Measurements from ENCODE around the gene AGAP5. TPM values are rescaled to one million over a fixed set of nuclear protein-coding genes. Genes with fewer than 3 reads are reported as not detected.

Gene AGAP5
- total and polyA plus RNA-seq, 7 donors, result 1.4 to 3.6 (median 2.3) TPM

DNA sequence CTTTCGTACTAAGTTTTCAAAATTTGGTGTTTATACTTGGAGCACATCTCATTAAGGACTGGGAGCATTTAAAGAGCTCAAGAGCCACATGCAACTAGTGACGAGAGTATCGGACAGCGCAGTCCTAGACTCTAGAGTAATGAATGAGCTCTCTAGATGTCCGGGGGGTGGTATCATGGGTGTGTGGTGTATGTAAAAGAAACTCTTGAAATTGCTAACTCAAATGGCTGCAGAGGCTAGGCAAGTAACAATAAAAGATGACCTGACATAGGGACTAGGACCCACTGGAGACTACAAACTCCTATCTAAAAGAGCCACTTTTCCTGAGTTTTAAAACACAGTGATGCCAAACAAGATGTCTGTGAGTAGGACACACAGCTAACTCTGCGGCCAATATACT is 70.6 kb downstream of the AGAP5 start:
- 74 to 88% (median 79%) methylated on average over 6 of the region's 6 CpGs for WGBS, 3 donors
- H3K27me3 ChIP-seq (ENCODE audit: insufficient read depth in 3 of 3, low read length in 2 of 3), result no peaks in the 10 kb centered on the region
- H3K4me1 ChIP-seq, result peaks cover 4% of the 10 kb centered on the region
- H3K27ac ChIP-seq, result peak overlapping the region; percentile 95
- peak overlapping the region; percentile 93 for H3K4me3 ChIP-seq
- no peak for DNase-seq
- no peak for TF ChIP-seq CTCF (IDR thresholded peaks at IDR 0.05)
- intact Hi-C loops (cut with DNase I), result loop anchor here (5.0 kb wide), 2 partner anchors 35 to 50 kb away; partner anchors contain the start of gene USP54 (in 1 of the 2)
- no peaks in the 10 kb centered on the region for H3K9me3 ChIP-seq
- ATAC-seq, result no peak
- peaks cover 0 to 14% of the 10 kb centered on the region in 2 donors for H3K36me3 ChIP-seq (ENCODE audit: insufficient read depth in 1 of 2, low read depth in 1 of 2)

- TF ChIP-seq CTCF (IDR thresholded peaks at IDR 0.05), result no peak
- Histone ChIP-seq H3K27ac (peak overlapping the region; percentile 95), H3K4me1 (peaks cover 4% of the 10 kb centered on the region), H3K27me3 (ENCODE audit: insufficient read depth in 3 of 3, low read length in 2 of 3) (no peaks in the 10 kb centered on the region), H3K4me3 (peak overlapping the region; percentile 93), H3K9me3 (no peaks in the 10 kb centered on the region), H3K36me3 (ENCODE audit: insufficient read depth in 1 of 2, low read depth in 1 of 2) (peaks cover 0 to 2% of the 10 kb centered on the region in 2 donors)
- intact Hi-C loops (cut with DNase I), result loop anchor here (5.0 kb wide), 2 partner anchors 34 to 49 kb away; partner anchors contain the start of gene USP54 (in 1 of the 2)
- peak; percentile 96 for ATAC-seq
- DNase-seq, result peak; percentile 90 to 96
- 1 to 2% (median 2%) methylated on average over 42 of the region's 42 CpGs for WGBS, 3 donors
Measured at GRCh38 chr10:73625884-73626752, 71.8 kb downstream of the AGAP5 start.

- Histone ChIP-seq H3K4me3 (peak overlapping the region; percentile 93), H3K36me3 (ENCODE audit: insufficient read depth in 1 of 2, low read depth in 1 of 2) (no peaks in the 10 kb centered on the region), H3K4me1 (peaks cover 4% of the 10 kb centered on the region), H3K27ac (peak overlapping the region; percentile 95), H3K9me3 (no peaks in the 10 kb centered on the region), H3K27me3 (ENCODE audit: insufficient read depth in 3 of 3, low read length in 2 of 3) (no peaks in the 10 kb centered on the region)
- no peak for TF ChIP-seq CTCF (IDR thresholded peaks at IDR 0.05)
- intact Hi-C loops (cut with DNase I), result loop anchor here (5.0 kb wide), 2 partner anchors 33 to 48 kb away; partner anchors contain the start of gene USP54 (in 1 of the 2)
- DNase-seq, result no peak
- peak; percentile 16 to 30 (median 22) for ATAC-seq
- WGBS, 3 donors, result 1% methylated on average over 45 to 46 of the region's 46 CpGs
Measured at GRCh38 chr10:73625004-73625883, 72.7 kb downstream of the AGAP5 start.

Other genes starting within 250 kb of the AGAP5 start
- gene PPP3CB, start 202.1 kb downstream of the AGAP5 start, total RNA-seq, result 100 to 1,000 TPM in 3 of 4 donors, 10 to 100 TPM in 1; 92.3 to 177 (median 138) TPM
- gene PPP3CB, start 202.1 kb downstream of the AGAP5 start, polyA plus RNA-seq, result 100 to 1,000 TPM in 1 of 3 donors, 10 to 100 TPM in 2; 52.2 to 162 (median 94.2) TPM
- 100 to 1,000 TPM in 2 of 4 donors, 10 to 100 TPM in 2; 47.7 to 216 (median 110) TPM for gene USP54, start 106.8 kb downstream of the AGAP5 start, total RNA-seq
- gene USP54, start 106.8 kb downstream of the AGAP5 start, polyA plus RNA-seq, result 10 to 100 TPM; 32.6 to 94.3 (median 65.9) TPM
- gene MYOZ1, start 56.6 kb downstream of the AGAP5 start, total RNA-seq, result 1,000 to 10,000 TPM in 3 of 4 donors, 100 to 1,000 TPM in 1; 805 to 1,915 (median 1,417) TPM
- gene MYOZ1, start 56.6 kb downstream of the AGAP5 start, polyA plus RNA-seq, result 1,000 to 10,000 TPM in 1 of 3 donors, 100 to 1,000 TPM in 2; 318 to 1,157 (median 878) TPM
- 100 to 1,000 TPM; 132 to 289 (median 185) TPM for gene SYNPO2L, start 42.1 kb downstream of the AGAP5 start, total RNA-seq
- gene SYNPO2L, start 42.1 kb downstream of the AGAP5 start, polyA plus RNA-seq, result 10 to 100 TPM in 2 of 3 donors, 1 to 10 TPM in 1; 8.8 to 60.7 (median 27.3) TPM
- 10 to 100 TPM; 44.8 to 60.2 (median 52.0) TPM for gene SEC24C, start 46.3 kb upstream of the AGAP5 start, total RNA-seq
- gene SEC24C, start 46.3 kb upstream of the AGAP5 start, polyA plus RNA-seq, result 10 to 100 TPM; 28.8 to 60.5 (median 56.2) TPM
- 10 to 100 TPM; 19.9 to 30.9 (median 21.9) TPM for gene CHCHD1, start 83.9 kb upstream of the AGAP5 start, total RNA-seq
- gene CHCHD1, start 83.9 kb upstream of the AGAP5 start, polyA plus RNA-seq, result 10 to 100 TPM; 66.9 to 98.7 (median 94.3) TPM
- gene ZSWIM8, start 87.5 kb upstream of the AGAP5 start, total RNA-seq, result 10 to 100 TPM; 57.0 to 65.1 (median 58.7) TPM
- gene ZSWIM8, start 87.5 kb upstream of the AGAP5 start, polyA plus RNA-seq, result 10 to 100 TPM; 40.5 to 68.3 (median 54.4) TPM
- 10 to 100 TPM in 3 of 4 donors, 1 to 10 TPM in 1; 9.4 to 14.5 (median 12.0) TPM for gene NDST2, start 113.5 kb upstream of the AGAP5 start, total RNA-seq
- 1 to 10 TPM; 4.5 to 8.6 (median 7.8) TPM for gene NDST2, start 113.5 kb upstream of the AGAP5 start, polyA plus RNA-seq
- 10 to 100 TPM; 34.2 to 60.3 (median 50.8) TPM for gene CAMK2G, start 176.4 kb upstream of the AGAP5 start, total RNA-seq
- gene CAMK2G, start 176.4 kb upstream of the AGAP5 start, polyA plus RNA-seq, result 10 to 100 TPM; 15.8 to 58.5 (median 34.4) TPM
- gene PLAU, start 213.0 kb upstream of the AGAP5 start, total RNA-seq, result 10 to 100 TPM in 2 of 4 donors, 1 to 10 TPM in 2; 5.0 to 18.2 (median 10.6) TPM
- gene PLAU, start 213.0 kb upstream of the AGAP5 start, polyA plus RNA-seq, result 1 to 10 TPM; 3.8 to 7.6 (median 7.1) TPM

Measured in psoas muscle (tissue), 8 donors.